ENCODE measurements around the gene NPTN.

DNA sequence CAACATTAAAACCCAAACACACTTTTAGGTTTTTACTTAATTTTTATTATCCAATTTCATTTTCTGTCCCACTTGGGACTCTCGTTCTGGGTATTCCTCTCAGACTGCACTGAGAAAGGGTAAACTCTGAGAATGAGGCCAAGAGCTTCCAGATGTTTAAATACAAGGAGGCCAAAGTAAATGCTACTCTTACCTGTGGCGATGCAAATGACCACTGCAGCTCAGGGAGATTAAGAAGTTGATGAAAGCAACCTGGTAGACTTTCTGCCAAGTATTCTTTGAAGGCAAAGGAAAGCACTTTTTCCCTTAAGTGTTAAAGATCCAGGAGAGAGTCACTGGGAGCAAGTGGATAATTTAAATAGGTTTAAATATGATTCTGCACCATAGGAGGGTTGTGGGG is 39.1 kb downstream of the NPTN start:
- TF ChIP-seq PCBP2 (optimal IDR thresholded peaks at IDR 0.05; ENCODE audit: low read depth, low read length, poor library complexity, severe bottlenecking) (no peak), IRF2 (CRISPR knock-in tag; IDR thresholded peaks at IDR 0.05) (no peak)

Data from HepG2 (cell line).